Rectal smooth muscle tissue (tissue), 1 donor: Measurements from ENCODE around the gene ORC6.

ENCODE experiments used
- H3K27ac ChIP-seq: one replicate; pipeline ENCODE4 v1.7.0; 2013; ENCODE audit warnings: low read depth, low read length, inconsistent platforms
- H3K27me3 ChIP-seq: one replicate; pipeline ENCODE4 v1.7.0; 2013; ENCODE audit warnings: low read length; ENCODE audit not compliant: control insufficient read depth, insufficient read depth
- H3K36me3 ChIP-seq: one replicate; pipeline ENCODE4 v1.7.0; 2013; ENCODE audit warnings: low read length; ENCODE audit not compliant: control insufficient read depth, insufficient read depth
- H3K4me1 ChIP-seq: one replicate; pipeline ENCODE4 v1.7.0; 2013; ENCODE audit warnings: low read length; ENCODE audit not compliant: control insufficient read depth, insufficient read depth
- H3K4me3 ChIP-seq: one replicate; pipeline ENCODE4 v1.7.0; 2013; ENCODE audit warnings: low read length
- H3K9ac ChIP-seq: one replicate; pipeline ENCODE4 v1.7.0; 2013; ENCODE audit warnings: low read length

Gene ORC6

DNA sequence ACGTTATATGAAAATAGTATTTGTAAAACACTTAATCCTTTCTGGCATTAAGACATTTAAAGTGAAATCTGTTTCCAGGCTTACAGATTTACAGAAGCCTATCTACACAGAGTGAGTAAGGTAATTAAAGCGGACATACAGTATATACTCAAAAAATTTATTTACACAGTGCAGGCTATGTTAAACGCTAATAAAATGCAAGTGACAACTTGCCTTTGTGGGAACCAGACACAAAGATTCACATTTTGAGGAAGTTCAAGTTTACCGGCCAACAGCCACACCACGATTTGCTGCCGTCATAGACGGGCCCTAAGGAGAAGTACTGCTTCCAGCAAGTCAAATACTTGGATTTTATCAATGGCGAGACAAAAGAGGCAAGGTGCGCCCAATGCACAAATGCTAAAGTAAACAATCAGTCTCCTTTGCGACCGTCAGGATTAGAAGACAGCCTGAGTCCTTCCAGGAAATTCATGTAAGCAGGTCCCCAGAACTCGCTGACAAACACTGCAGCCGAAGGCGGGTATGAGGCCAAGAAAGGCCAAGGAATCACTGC lies 1.3 kb upstream of the ORC6 start:
- H3K9ac ChIP-seq, result peak overlapping the region; percentile 50
- no peaks in the 10 kb centered on the region for H3K27me3 ChIP-seq
- H3K36me3 ChIP-seq, result no peaks in the 10 kb centered on the region
- peak overlapping the region; percentile 81 for H3K4me3 ChIP-seq
- H3K27ac ChIP-seq, result peak overlapping the region; percentile 99
- peaks cover 8% of the 10 kb centered on the region for H3K4me1 ChIP-seq

DNA sequence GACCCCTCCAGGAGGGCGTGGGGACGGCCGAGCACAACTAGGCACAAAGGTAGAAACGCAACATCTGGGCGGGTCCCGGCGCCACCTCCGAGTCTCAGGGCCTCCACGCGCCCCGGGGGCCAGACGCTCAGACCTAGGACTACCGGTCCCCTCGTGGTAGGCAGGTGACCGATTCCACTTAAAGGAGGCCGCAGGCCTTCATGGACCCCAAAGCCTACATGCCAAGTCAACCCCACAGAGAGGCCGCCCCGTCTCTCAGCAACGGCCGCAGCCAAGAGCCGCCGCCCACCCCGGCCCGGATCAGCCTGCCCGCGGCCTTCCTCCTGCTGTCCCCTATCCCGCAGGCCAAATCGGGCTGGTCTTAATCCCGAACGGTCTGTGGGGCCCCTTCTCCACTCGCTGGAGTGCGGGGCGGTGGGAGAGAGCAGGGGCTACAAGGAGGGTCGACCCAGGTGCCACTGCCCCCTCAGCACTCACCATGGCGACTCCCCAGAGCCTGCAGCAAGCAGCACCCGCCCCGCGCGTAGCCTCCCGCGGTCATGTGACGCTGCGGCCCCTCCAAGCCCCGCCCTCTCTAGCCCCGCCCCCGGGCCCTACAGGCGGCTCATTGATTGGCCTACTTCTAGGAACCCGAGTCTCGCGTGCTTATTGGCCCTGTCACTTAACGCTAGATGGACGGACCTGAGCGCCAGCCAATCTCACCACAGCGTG lies 650 bp upstream of the ORC6 start, which contains the start of gene VPS35:
TSS of gene VPS35 (minus strand) at position 525 of the 711 bp plus-strand sequence. CDS start at position 480, 45 bp downstream.
- no peaks in the 10 kb centered on the region for H3K27me3 ChIP-seq
- H3K27ac ChIP-seq, result peak within 1 kb of the TSS; percentile 99
- H3K4me1 ChIP-seq, result peaks cover 8% of the 10 kb centered on the region

DNA sequence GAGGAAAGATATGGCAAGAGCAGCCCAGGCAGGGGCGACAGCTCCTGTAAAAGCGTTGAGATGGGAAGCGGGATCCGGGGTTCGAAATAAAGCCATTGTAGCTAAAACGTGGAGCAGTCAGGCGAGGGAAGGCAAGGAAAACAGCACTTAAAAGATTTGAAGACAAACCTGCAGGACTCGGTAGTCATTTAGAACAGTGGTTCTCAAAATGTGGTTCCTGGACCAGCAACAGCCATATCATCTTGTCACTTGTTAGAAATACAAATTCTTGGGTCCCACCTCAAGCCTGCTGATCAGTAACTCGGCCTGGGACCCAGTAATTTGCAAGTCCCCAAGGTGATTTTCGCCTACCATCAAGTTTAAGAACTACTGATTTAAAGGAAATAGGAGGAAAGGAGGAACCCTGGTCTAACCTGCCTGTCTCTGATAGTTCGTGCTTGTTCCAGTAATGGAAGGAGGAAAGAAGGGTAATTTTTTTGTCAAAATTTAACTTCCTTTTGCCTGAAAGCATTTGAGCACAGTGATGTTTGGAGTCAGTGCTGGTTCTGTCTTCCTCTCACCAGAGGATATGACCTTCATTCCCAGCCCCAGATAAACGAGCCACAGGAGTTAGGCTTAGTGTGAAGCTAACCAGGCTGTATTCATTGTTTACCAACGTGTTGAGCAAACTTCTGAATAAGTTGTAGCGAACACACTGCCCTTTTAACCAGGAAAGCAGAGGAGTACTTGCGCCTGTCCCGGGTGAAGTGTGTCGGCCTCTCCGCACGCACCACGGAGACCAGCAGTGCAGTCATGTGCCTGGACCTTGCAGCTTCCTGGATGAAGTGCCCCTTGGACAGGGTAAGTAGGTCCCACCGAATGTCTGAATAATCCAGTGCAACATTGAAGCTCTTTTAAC lies 1.1 kb downstream of the ORC6 start:
- Histone ChIP-seq H3K9ac (peak overlapping the region; percentile 0), H3K4me3 (peak overlapping the region; percentile 97), H3K4me1 (peaks cover 8% of the 10 kb centered on the region), H3K27me3 (no peaks in the 10 kb centered on the region), H3K36me3 (no peaks in the 10 kb centered on the region), H3K27ac (no peak overlapping the region)

More for the DNA sequence above, 650 bp upstream of the ORC6 start, which contains the start of gene VPS35:
- peak within 1 kb of the TSS; percentile 88 for H3K9ac ChIP-seq
- no peaks in the 10 kb centered on the region for H3K36me3 ChIP-seq
- H3K4me3 ChIP-seq, result peak within 1 kb of the TSS; percentile 97

DNA sequence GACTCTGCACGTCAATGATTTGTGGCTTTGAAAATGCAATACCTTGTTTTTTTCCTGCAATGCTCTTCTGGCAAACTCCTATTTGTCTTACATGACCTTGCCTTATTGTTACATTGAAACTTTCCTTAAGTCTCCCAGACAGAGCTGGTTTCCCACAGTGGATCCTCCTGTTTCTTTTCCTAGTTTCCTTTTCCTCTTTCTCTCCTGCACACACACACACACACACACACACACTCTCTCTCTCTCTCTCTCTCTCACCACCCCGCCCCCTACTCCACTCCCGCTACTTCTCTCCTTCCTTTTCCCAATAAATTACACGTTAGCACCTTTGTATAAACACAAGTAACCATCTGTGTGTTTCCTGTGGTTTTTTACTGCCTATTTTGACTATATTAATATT lies 2.3 kb downstream of the ORC6 start:
- no peak overlapping the region for H3K27ac ChIP-seq
- no peak overlapping the region for H3K4me3 ChIP-seq
- no peak overlapping the region for H3K9ac ChIP-seq
- H3K4me1 ChIP-seq, result peaks cover 8% of the 10 kb centered on the region
- H3K27me3 ChIP-seq, result no peaks in the 10 kb centered on the region
- no peaks in the 10 kb centered on the region for H3K36me3 ChIP-seq

DNA sequence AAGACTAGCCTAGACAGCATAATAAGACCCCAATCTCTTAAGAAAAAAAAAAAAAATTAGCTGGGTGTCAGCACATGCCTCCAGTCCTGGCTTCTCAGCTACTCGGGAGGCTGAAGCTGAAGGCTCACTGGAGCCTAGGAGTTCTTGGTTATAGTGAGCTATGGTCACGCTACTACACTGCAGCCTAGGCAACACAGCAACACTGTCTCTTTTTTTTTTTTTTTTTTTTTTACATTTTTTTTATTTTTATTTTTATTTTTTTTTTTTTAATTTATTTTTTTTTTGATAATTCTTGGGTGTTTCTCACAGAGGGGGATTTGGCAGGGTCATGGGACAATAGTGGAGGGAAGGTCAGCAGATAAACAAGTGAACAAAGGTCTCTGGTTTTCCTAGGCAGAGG lies 4.1 kb downstream of the ORC6 start:
- no peaks in the 10 kb centered on the region for H3K36me3 ChIP-seq
- no peak overlapping the region for H3K27ac ChIP-seq
- H3K4me1 ChIP-seq, result peaks cover 4% of the 10 kb centered on the region
- H3K27me3 ChIP-seq, result no peaks in the 10 kb centered on the region
- no peak overlapping the region for H3K4me3 ChIP-seq
- H3K9ac ChIP-seq, result no peak overlapping the region

DNA sequence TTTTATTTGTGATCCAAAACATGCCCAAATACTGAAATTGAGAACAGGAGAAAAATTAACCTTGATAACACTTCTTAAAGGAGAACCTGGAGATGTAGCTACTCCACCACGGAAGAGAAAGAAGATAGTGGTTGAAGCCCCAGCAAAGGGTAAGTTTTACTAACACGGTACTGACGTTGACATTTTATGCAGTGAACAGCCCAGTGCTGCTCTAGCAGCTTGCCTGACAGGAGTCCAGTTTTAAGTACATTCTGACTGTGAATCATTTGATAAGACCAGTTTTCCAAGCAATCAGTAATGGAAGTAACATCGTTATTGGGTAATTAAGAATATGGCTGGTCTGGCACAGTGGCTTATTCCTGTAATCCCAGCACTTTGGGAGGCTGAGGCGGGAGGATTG lies 6.5 kb downstream of the ORC6 start:
- Histone ChIP-seq H3K27me3 (no peaks in the 10 kb centered on the region), H3K4me1 (no peaks in the 10 kb centered on the region), H3K27ac (no peak overlapping the region), H3K4me3 (no peak overlapping the region), H3K36me3 (no peaks in the 10 kb centered on the region), H3K9ac (no peak overlapping the region)

DNA sequence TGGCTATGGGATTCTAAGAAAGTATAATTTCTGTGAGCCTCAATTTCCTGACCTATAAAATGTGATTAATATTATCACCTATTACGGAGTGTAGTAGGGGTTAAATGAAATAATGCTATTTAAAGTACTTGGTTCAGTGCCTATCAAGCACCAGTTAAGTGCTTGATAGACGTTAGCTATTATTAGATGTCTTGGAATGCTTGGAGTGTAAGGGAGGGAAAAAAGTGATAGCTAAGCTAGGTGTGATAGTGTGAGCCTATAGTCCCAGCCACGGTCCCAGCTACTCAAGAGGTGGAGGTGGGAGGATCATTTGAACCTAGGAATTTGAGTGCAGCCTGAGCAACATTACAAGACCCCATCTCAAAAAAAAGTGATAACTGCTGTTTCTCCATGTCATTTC lies 7.5 kb downstream of the ORC6 start:
- Histone ChIP-seq H3K27ac (no peak overlapping the region), H3K4me3 (no peak overlapping the region), H3K9ac (no peak overlapping the region), H3K36me3 (no peaks in the 10 kb centered on the region), H3K27me3 (no peaks in the 10 kb centered on the region), H3K4me1 (no peaks in the 10 kb centered on the region)

DNA sequence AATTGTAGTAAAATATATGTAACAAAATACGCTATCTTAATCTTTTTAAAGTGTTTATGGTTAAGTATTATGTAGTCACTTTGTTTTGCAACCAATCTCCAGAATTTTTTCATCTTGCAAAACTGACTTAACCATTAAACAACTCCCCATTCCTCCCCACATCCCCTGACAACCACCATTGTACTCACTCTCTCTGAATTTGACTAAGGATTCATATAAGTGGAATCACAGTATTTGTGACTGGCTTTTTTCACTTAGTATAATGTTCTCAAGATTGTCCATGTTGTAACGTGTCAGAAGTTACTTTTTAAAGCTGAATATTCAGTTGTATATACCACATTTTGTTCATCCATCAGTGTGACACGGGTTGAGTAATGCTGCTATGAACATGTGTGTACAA lies 10.6 kb downstream of the ORC6 start:
- H3K4me3 ChIP-seq, result no peak overlapping the region
- H3K4me1 ChIP-seq, result no peaks in the 10 kb centered on the region
- H3K27me3 ChIP-seq, result no peaks in the 10 kb centered on the region
- no peak overlapping the region for H3K9ac ChIP-seq
- H3K27ac ChIP-seq, result no peak overlapping the region
- no peaks in the 10 kb centered on the region for H3K36me3 ChIP-seq

DNA sequence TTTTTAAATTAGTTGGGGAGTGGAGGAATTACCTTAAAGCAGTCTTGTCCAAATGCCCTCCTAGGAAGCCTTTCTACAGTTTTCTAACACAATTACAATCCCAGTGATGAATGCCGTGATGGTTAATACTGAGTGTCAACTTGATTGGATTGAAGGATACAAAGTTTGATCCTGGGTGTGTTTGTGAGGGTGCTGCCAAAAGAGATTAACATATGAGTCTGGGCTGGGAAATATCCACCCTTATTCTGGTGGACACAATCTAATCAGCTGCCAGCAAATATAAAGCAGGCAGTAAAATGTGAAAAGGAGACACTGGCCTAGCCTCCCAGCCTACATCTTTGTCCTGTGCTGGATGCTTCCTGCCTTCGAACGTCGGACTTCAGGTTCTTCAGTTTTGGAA lies 12.2 kb downstream of the ORC6 start:
- Histone ChIP-seq H3K27me3 (no peaks in the 10 kb centered on the region), H3K4me3 (no peak overlapping the region), H3K36me3 (no peaks in the 10 kb centered on the region), H3K4me1 (no peaks in the 10 kb centered on the region), H3K27ac (no peak overlapping the region), H3K9ac (no peak overlapping the region)

DNA sequence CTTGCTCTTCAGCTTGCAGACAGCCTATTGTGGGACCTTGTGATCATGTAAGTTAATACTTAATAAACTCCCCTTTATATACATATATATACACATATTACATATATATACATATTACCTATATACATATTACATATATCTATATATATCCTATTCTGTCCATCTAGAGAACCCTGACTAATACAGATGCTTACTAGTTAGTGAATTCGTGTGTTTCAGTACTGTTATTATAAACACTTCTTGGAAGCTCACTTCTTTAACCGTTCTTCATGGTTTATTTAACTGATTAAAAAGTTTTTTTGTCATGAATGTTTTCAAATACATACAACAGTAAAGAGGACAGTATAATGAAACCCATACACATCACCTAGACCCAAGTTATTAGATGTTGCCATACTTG lies 12.6 kb downstream of the ORC6 start:
- Histone ChIP-seq H3K36me3 (no peaks in the 10 kb centered on the region), H3K27me3 (no peaks in the 10 kb centered on the region), H3K27ac (no peak overlapping the region), H3K4me1 (no peaks in the 10 kb centered on the region), H3K4me3 (no peak overlapping the region), H3K9ac (no peak overlapping the region)

DNA sequence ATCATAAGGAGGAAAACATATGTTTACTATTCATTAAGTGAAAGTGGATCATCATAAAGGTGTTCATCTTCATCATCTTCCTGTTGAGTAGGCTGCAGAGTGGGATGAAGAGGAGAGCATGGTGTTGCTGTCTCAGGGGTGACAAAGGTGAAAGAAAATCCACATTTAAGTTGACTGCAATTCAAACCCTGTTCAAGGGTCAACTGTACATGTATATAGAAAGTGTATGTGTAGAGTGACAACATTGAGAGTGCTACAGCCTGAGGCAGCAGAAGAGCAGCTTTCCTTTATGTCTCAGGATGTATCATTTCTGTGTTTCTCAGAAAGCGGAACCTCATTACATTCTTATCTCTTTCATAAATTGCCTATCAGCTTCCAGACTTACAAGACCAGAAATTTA lies 17.2 kb downstream of the ORC6 start:
- Histone ChIP-seq H3K9ac (no peak overlapping the region), H3K36me3 (no peaks in the 10 kb centered on the region), H3K27me3 (no peaks in the 10 kb centered on the region), H3K4me3 (no peak overlapping the region), H3K27ac (no peak overlapping the region), H3K4me1 (no peaks in the 10 kb centered on the region)

DNA sequence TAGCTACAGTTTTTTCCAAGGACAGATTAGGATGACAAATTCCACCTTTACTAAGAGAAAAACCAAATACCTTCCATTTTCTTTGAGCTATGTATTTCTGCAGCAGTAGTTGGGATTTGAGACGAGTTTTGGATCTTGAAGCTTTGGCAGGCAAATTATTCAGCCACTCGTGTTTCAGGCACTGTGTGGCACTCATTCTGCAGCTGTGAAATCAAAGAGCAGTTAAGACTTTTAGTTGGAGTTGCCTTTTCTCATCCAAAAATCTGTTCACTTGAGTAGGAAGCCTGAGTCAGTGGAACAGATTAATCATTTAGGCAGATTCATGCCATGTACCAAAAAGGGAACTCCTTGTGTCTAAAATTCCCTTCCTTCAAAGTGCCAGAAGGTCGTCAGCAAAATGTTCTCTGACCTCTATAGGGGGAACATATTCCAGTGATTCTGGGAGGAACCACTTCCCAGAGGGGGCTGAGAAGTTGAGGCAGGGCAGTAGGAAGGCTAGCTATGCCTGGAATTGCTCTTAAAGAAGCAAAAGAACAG lies 20.1 kb downstream of the ORC6 start:
- no peak overlapping the region for H3K9ac ChIP-seq
- H3K36me3 ChIP-seq, result no peaks in the 10 kb centered on the region
- H3K4me3 ChIP-seq, result no peak overlapping the region
- no peak overlapping the region for H3K27ac ChIP-seq
- H3K4me1 ChIP-seq, result no peaks in the 10 kb centered on the region
- H3K27me3 ChIP-seq, result no peaks in the 10 kb centered on the region
